DOHH2 (cell line): ENCODE measurements around the gene CYTH3.

Source experiments
- CTCF ChIP-seq: fragments of 200-600 bp; sonication (generic); IDR thresholded peaks from one replicate; pipeline ENCODE4 v1.5.1; 2014; ENCODE audit warnings: antibody characterized with exemption, mild to moderate bottlenecking, low read depth, low read length; ENCODE audit not compliant: poor library complexity, severe bottlenecking
- EZH2phosphoT487 ChIP-seq: fragments of 200-600 bp; sonication (generic); IDR thresholded peaks from 2 replicates; pipeline ENCODE4 v1.6.1; 2017; ENCODE audit warnings: borderline replicate concordance, mild to moderate bottlenecking, antibody characterized with exemption, low read length, moderate library complexity, mixed read lengths

DNA sequence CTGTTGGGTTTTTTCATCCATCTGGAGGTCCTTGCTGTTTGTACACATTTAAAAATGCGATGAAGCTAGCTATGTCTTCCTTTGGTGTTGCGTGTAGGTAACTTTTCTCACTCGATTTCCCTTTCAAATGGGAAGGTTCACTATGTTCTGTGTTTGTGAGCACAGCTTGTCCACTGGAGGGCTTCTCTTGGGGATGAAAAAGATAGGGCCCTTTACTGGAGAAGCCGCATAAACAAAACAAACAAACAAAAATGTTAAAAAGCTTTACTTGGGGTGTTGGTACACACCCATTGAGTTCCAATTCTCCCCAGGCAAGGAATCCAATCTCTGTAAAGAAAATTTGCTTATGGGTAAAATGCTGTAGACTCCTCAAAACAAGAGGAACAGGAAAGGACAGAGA is 23.4 kb downstream of the CYTH3 start:
- no peak for TF ChIP-seq CTCF
- TF ChIP-seq EZH2phosphoT487 = no peak
